ENCODE measurements around the gene CIAO2B. TPM values are rescaled to one million over a fixed set of nuclear protein-coding genes. Genes with fewer than 3 reads are reported as not detected.
"Not testable (repeated sequence)": the region's sequence is repeated elsewhere in the genome, so short reads cannot be mapped to it uniquely, and the experiment has no call there.

The CIAO2B gene
- total RNA-seq, 1 donor from 2014 or later: 97.3 TPM

DNA sequence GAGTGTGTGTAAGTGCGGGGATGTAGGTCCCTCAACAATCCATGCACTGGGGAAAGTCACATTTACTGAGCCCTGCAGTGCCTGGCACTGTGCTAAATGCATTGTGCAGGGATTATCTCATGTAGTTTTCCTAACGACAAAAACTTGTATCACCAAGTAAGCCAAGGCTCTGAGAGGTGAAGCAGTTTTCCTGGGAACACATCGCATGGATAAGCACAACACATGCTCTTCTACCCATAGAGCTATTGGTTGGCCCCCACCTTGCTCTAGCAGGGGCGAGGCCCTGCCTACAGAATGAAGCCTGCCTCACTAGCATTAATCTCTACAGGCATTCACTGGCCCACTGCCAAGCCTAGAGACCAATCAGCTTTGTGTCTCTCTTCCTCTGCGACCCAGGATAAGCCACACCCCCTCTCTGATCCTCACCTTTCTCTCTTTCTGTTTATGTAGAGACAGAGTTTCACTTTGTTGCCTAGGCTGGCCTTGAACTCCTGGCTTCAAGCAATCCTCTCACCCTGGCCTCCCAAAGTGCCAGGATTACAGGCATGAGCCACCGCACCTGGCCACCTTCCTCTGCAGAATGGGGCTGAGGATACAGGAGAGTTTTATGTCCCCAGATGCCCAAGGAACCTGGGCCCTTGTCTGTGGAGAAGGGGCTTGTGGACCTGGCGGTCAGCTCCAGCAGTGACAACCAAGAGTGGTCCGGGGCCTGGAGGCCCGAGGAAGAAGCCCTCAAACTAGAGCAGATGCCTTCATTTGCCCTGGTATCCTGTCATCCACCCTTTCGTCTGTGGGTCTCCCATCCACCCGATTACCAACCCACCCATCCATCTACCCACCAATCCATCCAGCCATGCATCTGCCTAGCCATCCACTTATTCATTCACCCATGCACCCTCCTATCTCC lies 28.3 kb downstream of the CIAO2B start:
- DNase-seq (ENCODE audit: extremely low read depth, low read depth, low spot score): no peak

DNA sequence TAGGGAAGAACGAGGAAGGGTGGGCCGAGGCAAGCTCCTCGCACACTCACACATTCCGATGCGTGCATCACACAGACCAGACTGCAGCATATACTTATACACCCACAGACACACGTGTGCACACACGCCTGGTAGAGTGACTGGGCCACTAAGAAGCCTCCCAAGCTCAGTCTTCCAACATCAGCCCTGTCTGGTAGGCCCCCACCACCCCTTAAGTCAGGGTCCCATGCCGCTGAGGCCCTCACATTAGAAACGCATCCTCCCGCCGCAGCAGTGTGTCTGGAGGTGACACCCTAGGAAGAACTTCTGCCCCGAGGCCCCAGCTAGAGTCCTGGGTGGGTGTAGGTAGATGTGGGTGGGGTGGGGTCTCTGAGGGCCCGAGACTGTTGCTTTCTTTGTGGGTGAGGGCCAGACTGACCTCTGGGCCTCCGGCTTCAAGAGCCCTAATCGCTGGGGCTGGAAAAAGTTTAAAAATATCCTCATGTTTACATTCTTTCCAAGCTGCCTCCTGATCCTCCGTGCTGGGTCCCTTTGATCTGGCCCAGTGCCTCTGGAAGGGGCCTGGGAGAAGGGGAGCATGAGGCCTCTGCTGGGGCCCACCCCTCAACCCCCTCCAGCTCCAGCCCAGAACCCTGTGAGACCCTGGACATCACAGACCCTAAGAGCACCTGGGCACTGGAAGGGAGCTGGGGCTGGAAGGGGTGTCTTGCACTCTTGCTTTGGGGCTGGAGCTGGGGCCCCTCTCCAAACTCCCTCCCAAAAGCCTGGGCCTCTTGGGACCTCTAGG lies 29.2 kb downstream of the CIAO2B start:
- no peak for DNase-seq (ENCODE audit: extremely low read depth, low read depth, low spot score)

DNA sequence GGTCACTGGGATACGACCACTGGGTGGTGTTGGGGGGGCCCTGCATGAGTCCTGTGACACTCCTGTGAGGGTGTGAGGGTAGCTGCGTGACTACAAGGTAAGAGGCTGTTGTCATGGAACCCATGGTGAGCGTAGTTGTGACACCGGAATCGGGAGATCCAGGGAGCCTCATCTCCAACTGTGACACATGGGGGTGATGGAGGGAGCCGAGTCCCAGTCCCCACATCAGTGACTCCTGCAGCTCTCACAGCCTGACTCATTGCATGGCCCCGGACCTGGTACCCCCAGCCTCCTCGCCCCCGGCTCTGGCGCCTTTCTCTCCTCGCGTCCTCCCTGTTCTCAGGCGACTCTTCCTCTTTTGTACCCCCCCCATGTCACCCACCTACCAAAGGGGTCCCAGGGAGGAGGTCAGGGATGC lies 29.8 kb downstream of the CIAO2B start:
- no peak for DNase-seq (ENCODE audit: extremely low read depth, low read depth, low spot score)

DNA sequence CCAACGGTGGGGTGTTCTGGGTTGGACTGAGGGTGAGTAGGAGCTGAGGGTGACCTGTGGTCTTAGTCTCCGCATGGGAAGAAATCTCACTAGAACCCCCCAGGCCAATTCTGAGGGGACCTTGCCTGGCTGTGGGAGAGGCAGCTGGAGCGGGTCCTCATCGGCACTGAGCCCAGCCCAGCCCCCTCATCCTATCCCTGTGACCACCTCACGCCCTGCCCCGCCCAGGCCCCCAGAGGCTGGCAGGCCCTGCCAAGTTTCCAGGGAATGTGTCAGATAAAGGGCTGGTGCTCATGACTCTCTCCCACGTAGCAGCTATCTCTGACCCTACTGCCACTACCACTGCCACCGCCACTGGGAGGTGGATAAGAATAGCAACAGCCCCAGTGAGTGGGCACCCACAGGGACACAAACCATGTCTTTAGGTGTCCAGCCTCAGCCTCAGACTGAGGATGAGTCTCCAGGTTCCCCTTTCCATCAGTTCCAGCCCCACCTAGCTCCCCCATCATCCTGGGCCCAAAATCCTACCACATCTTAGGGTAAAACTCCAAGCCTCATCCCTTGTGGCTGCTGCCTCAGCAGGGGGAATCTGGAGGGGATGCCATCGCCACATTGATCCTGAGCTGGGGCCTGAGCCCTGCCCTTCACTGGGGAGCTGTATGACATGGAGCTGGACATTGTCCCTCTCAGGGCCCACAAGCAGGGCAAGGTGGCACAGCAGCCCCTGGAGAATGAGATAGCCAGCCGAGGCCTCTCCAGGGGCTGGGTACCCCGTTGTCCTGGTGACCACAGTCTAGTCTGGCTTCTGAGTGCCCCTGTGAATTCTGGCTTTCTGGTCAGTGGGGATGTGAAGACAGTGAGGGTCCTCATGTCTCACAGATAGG lies 30.4 kb downstream of the CIAO2B start:
- no peak for DNase-seq (ENCODE audit: extremely low read depth, low read depth, low spot score)

DNA sequence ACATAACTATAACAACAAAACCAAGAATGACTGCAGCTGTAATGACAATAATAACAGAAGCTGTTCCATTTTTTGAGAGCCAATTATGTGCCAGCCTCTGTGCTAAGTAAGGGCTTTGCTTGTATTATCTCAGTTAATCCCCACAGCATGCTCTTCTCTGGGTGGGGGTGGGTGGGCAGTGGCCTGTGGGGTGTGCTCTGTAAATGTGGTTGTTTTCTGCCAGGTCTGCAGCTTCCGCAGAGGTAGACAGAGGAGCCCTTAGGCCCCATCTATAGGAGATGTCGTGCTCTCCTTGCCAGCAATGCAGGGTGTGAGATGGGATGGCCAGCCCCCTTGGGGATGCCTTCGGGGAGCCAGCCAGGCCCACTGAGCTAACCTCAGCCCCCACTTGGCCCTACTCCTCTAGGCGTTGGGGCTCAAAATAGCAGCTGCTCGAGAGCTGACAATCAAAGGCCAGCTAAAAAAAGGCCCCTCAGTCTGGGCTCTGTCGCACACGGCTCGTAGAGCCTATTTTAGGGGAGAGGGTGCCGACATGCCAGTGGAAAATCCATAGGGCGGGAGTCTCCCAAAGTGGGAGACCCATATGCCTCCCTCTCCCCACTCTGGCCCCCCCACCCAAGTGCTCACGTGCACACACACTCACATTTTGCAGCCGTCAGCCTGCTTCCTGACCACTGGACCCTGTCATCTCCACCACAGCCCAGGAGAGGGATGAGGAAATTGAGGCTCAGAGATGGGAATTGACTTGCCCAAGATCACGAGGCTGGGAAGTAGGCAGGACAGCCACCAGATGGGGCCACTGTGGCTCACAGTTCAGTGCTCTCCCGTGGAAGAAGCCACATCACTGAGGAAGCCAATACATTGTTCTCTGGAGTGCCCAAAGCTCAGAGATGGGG lies 31.3 kb downstream of the CIAO2B start:
- no peak for DNase-seq (ENCODE audit: extremely low read depth, low read depth, low spot score)

DNA sequence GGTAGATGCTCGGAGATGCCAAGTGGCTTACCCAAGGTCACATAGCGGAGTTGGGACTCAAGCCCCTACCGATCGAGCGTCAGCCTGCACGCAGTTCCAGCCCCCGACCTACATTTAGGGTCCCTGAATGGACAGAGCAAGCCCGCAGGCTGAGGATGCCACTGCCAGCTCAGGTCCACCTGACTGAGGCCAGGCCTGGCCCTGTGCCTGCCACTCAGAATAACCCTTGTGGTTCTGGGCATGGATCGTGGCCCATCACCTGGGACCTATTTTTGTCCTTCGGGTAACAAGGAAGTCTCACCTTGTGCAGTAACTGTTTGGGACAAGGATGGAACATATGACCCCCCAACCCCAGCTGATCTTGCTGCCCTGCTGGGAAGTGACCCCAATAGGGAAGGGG lies 32.6 kb downstream of the CIAO2B start:
- DNase-seq (ENCODE audit: extremely low read depth, low read depth, low spot score): no peak

DNA sequence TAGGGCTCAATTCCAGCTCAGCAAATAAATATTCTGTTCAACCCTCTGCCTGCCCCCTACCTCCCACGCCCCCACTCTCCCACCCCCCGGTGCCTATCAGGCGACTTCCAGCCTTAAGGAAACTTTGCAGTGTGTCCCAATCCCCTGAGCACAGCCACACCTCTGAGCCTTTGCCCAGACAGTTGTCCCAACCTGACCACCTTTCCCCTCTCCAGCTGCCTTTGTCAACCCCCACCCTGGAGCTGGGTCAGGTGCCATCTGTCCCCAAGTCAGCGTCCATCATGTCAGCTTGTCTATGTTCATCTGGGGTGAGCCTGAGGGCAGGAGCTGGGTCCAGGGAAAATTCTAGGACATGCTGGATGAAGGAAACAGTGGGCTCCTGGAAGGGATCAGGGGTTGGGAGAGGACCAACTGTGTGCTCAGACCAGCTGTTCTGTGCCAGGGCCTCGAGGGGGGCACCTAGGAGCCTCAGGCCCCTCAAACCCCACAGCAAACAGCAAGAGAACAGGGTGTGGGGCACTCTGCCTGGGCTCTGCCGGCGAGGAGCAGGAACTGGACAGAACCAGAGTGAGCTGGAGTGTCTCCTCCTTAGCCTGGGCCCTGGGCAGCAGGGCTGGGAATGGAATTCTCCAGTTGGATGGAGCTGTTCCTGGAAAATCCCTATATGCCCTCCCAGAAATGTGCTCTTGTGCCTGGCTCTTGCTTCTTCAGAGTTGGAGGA lies 33.3 kb downstream of the CIAO2B start:
- no peak for DNase-seq (ENCODE audit: extremely low read depth, low read depth, low spot score)

DNA sequence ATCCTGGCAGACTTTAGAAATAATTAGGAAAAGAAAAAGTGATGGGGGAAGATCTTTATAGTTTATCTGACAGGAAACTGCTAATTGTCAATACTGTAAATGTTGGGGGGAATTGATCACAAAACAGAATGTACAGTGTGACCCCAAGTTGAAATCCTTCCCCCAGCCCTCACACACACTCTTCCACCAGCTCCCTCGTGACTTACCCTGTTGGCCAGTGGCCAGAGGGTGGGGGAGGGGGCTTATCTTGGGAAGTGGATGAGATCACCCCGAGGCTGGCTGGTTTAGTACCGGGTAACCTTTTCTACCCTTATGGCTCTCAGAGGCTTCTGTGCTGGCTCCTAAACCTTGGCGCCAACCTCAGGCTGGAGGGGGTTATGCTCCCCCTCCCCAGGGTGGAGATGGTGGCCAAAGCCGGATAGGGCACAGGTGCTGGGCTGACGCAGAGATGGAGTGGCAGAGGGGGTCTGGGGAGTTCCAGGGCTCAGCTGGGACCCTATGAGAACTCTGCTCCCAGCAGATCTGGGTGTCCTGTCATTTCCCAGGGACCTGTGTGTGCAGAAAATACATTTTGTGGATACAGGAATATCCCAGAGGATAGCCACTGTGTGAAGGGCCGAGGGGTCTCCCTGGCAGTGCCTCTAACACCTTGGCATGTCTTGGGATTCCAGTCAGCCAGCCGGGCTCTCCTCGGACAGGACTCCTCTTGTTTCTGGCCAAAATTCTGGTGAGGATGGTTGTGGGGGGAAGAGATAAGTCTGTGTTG lies 34.1 kb downstream of the CIAO2B start:
- peak; percentile 27 for DNase-seq (ENCODE audit: extremely low read depth, low read depth, low spot score)

DNA sequence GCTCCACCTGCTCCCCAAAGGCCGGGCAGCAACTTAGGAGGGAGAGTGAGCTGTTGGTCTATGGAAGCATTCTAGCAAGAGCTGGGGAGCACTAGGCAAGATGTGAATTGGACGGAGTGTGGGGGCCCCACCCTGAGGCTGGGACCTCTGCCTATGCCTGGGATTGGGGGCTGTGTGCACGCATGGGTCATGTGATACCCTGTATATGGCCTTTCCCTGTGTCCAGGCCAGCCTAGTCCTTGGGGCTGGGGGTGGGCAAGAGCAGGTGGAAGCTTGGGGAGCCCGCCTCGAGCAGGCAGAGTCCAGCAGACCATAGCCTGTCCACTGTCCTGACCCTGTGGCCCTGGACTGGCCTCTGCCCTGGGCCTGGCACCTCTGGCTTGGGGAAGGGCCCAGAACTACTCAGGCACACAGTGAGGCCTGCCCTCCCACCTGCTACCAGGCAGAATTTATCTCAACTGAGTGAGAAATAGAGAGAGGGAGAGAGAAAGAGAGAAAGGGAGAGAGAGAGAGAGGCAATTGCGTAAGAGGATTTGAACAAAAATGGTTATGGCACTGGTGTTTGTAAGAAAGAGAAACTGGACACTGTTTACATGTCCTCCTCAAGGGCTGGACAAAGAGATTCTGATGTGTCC lies 34.8 kb downstream of the CIAO2B start:
- no peak for DNase-seq (ENCODE audit: extremely low read depth, low read depth, low spot score)

DNA sequence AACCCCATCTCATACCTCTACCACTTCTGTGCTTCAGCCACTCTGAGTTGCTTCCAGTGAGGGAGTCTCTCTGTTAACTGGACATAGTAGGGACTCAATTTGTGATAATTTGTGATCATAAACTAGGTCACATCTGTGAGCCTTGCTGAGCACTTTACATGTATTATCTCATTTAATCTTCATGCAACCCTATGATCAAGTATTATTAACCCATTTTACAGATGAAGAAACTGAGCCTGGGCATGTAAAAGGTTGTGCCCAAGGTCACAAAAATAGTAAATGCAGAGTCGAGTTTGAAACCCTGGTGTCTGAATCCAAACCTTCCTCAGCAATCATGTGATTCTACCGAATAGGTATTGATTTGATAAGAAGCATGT lies 35.3 kb downstream of the CIAO2B start:
- DNase-seq (ENCODE audit: extremely low read depth, low read depth, low spot score): no peak

DNA sequence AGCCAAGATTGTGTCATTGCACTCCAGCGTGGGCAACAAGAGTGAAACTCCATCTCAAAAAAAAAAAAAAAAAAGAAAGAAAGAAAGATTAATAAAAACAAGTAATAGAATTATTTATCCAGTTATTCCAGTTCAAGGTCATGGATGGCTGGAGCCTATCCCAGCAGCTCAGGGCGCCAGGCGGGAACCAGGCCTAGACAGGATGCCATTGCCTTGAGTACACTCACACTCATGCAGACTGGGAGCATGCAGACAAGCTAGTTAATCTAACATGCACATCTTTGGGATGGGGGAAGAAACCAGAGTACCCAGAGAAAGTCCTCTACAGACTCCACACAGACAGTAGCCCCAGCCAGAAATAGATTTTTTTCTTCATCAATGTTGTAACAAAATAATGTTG lies 36.0 kb downstream of the CIAO2B start:
- DNase-seq (ENCODE audit: extremely low read depth, low read depth, low spot score): no peak

DNA sequence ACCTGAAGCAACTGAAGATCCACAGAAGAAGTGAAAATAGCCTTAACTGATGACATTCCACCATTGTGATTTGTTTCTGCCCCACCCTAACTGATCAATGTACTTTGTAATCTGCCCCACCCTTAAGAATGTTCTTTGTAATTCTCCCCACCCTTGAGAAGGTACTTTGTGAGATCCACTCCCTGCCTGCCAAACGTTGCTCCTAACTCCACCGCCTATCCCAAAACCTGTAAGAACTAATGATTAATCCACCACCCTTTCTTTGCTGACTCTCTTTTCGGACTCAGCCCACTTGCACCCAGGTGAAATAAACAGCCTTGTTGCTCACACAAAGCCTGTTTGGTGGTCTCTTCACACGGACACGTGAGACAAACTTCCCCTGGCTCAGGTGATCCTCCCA lies 37.5 kb downstream of the CIAO2B start:
- DNase-seq (ENCODE audit: extremely low read depth, low read depth, low spot score): not testable (repeated sequence)

DNA sequence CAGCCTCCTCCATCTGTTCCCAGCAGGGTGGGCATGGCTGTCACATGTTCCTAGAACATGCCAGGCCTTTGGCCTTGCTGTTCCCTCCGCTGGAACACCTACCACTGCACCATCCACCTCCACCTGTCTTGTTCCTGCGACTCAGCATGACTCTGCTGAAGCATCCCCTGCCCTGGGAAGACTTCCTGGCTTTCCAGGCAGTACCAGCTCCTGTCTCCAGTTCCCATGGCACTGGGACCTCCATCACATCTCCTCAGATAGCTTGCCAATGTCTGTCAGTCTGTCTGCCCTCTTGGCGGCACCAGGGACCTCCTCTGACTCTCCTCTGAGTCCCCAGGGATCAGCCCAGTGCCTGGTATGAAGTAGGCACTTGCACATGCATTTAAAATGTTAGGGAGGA lies 38.2 kb downstream of the CIAO2B start:
- DNase-seq (ENCODE audit: extremely low read depth, low read depth, low spot score): no peak

DNA sequence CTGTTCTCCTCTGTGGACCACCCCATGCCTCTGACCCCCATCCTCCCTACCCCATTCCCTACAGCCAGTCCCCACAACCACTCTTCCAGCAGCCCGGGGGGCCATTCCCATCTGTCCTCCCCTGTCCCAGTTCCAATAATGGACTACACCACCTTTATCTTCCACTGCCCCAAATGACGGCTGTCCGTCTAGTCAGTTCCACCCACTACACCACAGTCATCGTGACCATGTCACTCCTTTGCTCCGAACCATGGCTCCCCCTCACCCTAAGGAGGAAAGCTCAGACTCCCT lies 38.6 kb downstream of the CIAO2B start:
- DNase-seq (ENCODE audit: extremely low read depth, low read depth, low spot score): no peak

DNA sequence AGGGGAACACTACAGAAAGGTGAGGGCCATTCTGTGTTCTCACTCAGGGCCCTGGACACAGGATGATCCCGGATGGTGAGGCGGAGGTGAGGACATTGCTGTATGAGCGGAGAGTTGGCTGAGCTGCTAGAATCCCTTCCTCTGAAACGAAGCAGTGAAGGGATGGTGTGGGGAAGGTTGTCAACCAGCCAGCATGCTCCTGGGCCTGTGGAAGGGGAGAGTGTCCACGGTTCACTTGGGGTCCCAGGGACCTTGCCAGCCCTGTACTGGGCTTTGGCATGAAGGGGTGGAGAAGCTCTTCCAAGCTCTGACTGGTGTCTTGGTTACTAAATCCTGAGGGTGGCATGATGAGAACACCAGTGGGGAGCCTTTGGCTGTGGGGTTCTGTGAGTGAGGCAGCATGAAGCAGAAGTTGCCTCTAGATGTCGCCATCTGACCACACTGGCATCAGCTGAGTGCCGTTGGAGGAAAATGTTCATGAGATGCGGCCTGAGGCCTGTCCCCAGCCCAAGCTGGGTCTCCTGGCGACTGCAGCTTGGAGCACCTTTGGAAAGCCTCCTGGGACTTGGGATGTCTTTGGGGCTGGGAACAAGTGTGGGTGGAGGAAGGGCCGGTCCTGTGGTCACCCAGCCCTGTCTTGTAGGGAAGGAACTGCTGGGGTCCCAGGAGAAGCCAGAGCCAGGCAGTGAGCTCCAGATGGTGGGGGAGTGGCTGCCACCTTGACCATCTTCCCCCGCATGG lies 39.1 kb downstream of the CIAO2B start:
- DNase-seq (ENCODE audit: extremely low read depth, low read depth, low spot score): no peak

DNA sequence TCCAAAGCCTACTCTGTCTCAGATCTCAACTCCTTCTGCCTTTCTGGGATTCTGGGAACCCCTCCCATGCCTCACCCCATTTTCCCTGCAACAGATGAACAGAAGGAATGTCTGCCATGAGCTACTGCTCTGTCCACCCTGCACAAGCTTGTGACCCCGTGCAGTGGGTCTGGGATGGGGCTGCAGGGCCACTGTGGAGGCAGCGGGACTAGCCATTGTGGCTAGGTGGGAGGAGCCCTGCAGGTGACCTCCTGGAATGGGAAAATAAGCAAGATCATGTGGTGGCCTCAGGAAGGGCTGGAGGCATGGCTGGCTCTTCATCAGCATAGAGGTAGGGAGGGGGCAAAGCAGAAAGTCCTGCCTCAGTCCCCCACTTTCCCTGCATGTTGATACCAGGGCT lies 40.1 kb downstream of the CIAO2B start:
- no peak for DNase-seq (ENCODE audit: extremely low read depth, low read depth, low spot score)

DNA sequence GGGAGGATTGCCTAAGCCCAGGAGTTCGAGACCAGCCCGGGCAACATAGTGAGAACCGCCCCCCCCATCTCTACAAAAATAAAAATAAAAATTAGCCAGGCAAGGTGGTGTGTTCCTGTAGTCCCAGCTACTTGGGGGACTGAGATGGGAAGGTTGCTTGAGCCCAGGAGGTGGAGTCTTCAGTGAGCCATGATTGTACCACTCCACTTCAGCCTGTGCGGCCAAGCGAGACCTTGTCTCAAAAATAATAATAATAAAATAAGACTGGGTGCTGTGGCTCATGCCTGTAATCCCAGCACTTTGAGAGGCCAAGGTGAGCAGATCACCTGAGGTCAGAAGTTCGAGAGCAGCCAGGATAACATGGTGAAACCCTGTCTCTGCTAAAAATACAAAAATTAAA lies 42.4 kb downstream of the CIAO2B start:
- no peak for DNase-seq (ENCODE audit: extremely low read depth, low read depth, low spot score)

DNA sequence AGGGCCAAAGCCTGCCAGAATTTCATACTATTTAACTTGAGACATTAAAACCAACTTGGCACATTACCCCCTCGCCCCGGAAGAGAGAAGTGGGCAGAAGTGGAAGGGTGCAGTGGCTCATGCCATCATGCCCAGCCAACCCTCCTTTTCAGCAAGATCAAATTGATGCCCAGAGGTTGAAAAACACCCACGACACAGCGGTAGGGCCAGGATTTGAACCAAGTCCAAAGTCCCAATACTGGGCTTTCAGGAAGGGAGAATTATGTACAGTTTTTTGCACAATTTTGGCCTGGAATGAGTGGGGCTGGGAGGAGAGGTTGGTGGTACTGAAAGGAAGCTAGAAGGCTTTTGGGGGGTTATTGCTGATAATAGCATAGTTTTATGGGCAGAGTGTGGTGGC lies 42.8 kb downstream of the CIAO2B start:
- DNase-seq (ENCODE audit: extremely low read depth, low read depth, low spot score): no peak

All from glomerular endothelial cell (primary cell).